ENCODE measurements around the gene PARN.
"Not testable (repeated sequence)": the region's sequence is repeated elsewhere in the genome, so short reads cannot be mapped to it uniquely, and the experiment has no call there.

The PARN gene

GRCh38 chr16:14424595-14424994 lies 205.5 kb downstream of the PARN start:
- no peak for DNase-seq

GRCh38 chr16:14423344-14423743 lies 206.7 kb downstream of the PARN start:
- no peak for DNase-seq

GRCh38 chr16:14420721-14421488 lies 209.2 kb downstream of the PARN start:
- no peak for DNase-seq

GRCh38 chr16:14420243-14420642 lies 209.8 kb downstream of the PARN start:
- not testable (repeated sequence) for DNase-seq

- no peak for DNase-seq
Measured at GRCh38 chr16:14419817-14420216, 210.2 kb downstream of the PARN start.

- no peak for DNase-seq
Measured at GRCh38 chr16:14418795-14419225, 211.2 kb downstream of the PARN start.

GRCh38 chr16:14416184-14416583 lies 213.9 kb downstream of the PARN start:
- no peak for DNase-seq

GRCh38 chr16:14415291-14415690 lies 214.8 kb downstream of the PARN start:
- DNase-seq = no peak

- no peak for DNase-seq
Measured at GRCh38 chr16:14409563-14409962, 220.5 kb downstream of the PARN start.

GRCh38 chr16:14407786-14408399 lies 222.2 kb downstream of the PARN start:
- DNase-seq = no peak

- peak; percentile 69 for DNase-seq
Measured at GRCh38 chr16:14405611-14406537, 224.2 kb downstream of the PARN start.

- not testable (repeated sequence) for DNase-seq
Measured at GRCh38 chr16:14403001-14403389, 227.1 kb downstream of the PARN start.

GRCh38 chr16:14402114-14403000 lies 227.7 kb downstream of the PARN start:
- DNase-seq = not testable (repeated sequence)

GRCh38 chr16:14401711-14402061 lies 228.4 kb downstream of the PARN start:
- not testable (repeated sequence) for DNase-seq

GRCh38 chr16:14400978-14401710 lies 228.9 kb downstream of the PARN start:
- DNase-seq = not testable (repeated sequence)

GRCh38 chr16:14400285-14400977 lies 229.6 kb downstream of the PARN start:
- DNase-seq = no peak

- no peak for DNase-seq
Measured at GRCh38 chr16:14399378-14400284, 230.4 kb downstream of the PARN start.

GRCh38 chr16:14398014-14398717 lies 231.9 kb downstream of the PARN start:
- no peak for DNase-seq

- not testable (repeated sequence) for DNase-seq
Measured at GRCh38 chr16:14395710-14396304, 234.3 kb downstream of the PARN start.

All from activated effector memory CD4-positive, alpha-beta T cell treated with anti-CD3 and anti-CD28 coated beads, Interleukin-2, amount 50 U/mL, for 16 hours (primary cell).